ENCODE measurements around the gene FRAS1. TPM values are rescaled to one million over a fixed set of nuclear protein-coding genes. Genes with fewer than 3 reads are reported as not detected.

The FRAS1 gene
- total and polyA plus RNA-seq, 2 of the 8 experiments (the other 6 are each of a cell fraction or from before 2014, with no cell fraction given): 38.5 to 109 TPM

GRCh38 chr4:78482281-78482680 lies 425.2 kb downstream of the FRAS1 start:
- Histone ChIP-seq H3K4me1 (replicated peaks in 1 of 4; ENCODE audit: control insufficient read depth in 3 of 4, insufficient read depth in 4 of 4, low read length in 3 of 4) (no peaks in the 10 kb centered on the region), H4K20me1 (replicated peaks in 1 of 2; ENCODE audit: control insufficient read depth in 1 of 2, insufficient read depth in 2 of 2, low read length in 2 of 2) (no peaks in the 10 kb centered on the region), H3K9me3 (ENCODE audit: insufficient read depth in 2 of 2, low read depth in 1 of 2, low read length in 1 of 2) (no peaks in the 10 kb centered on the region), H2AK5ac (ENCODE audit: low read depth, low read length) (no peak overlapping the region), H2BK20ac (ENCODE audit: low read length) (no peak overlapping the region), H2BK15ac (ENCODE audit: low read length) (no peak overlapping the region), H3K14ac (ENCODE audit: insufficient read length) (no peak overlapping the region), H3K4me2 (ENCODE audit: insufficient read depth in 1 of 2, low read depth in 2 of 2, low read length in 2 of 2) (no peak overlapping the region), H2BK5ac (ENCODE audit: low read depth, low read length) (no peak overlapping the region), H2BK12ac (ENCODE audit: low read depth, low read length) (no peak overlapping the region), H2BK120ac (replicated peaks; ENCODE audit: low read depth, low read length) (no peak overlapping the region), H3K36me3 (ENCODE audit: control insufficient read depth in 2 of 4, insufficient read depth in 4 of 4, low read length in 3 of 4) (peaks cover 12 to 70% (median 53%) of the 10 kb centered on the region in 4 experiments), H3K23me2 (ENCODE audit: low read depth, low read length) (no peaks in the 10 kb centered on the region), H3K4me3 (ENCODE audit: extremely low read depth in 1 of 4, insufficient read depth in 2 of 4, low read depth in 3 of 4, low read length in 4 of 4) (no peak overlapping the region), H3K56ac (replicated peaks; ENCODE audit: insufficient read length, low read depth, low read length) (no peak overlapping the region), H4K8ac (ENCODE audit: extremely low read depth, insufficient read depth, low read length) (no peak overlapping the region), H3K79me2 (ENCODE audit: control insufficient read depth in 1 of 2, insufficient read depth in 2 of 2, low read length in 2 of 2) (no peaks in the 10 kb centered on the region), H3K27me3 (replicated peaks in 1 of 4; ENCODE audit: control insufficient read depth in 3 of 4, extremely low read depth in 1 of 4, insufficient read depth in 3 of 4, low read length in 3 of 4) (peaks cover 0 to 3% (median 0%) of the 10 kb centered on the region in 4 experiments; a peak in 1 of 7 replicates), H3K23ac (ENCODE audit: insufficient read length) (no peak overlapping the region), H4K91ac (replicated peaks; ENCODE audit: insufficient read length, low read length) (no peak overlapping the region), H3K79me1 (ENCODE audit: low read depth, low read length) (no peaks in the 10 kb centered on the region), H2AFZ (ENCODE audit: low read length) (no peak overlapping the region), H3K18ac (ENCODE audit: extremely low read depth, low read length) (no peak overlapping the region), H3K4ac (replicated peaks; ENCODE audit: insufficient read length, low read depth, low read length) (no peak overlapping the region), H3K27ac (ENCODE audit: low read depth, low read length) (no peak overlapping the region), H4K5ac (ENCODE audit: insufficient read length, low read depth, low read length) (no peak overlapping the region), H3K9ac (replicated peaks in 1 of 4; ENCODE audit: extremely low read depth in 1 of 4, low read depth in 3 of 4, low read length in 3 of 4) (no peak overlapping the region)
- ChIA-PET POLR2A (ENCODE audit: partially characterized antibody) (interaction anchor here (1.6 kb wide), 1 partner anchor 10 kb away, joined by 3 read pairs; no protein-coding TSS in a partner anchor), CTCF (ENCODE audit: partially characterized antibody) (no interaction called here)
- 92% methylated on average over 4 of the region's 4 CpGs; no CpG with 5 or more reads in 1 of the 2 experiments for WGBS, 2 experiments (ENCODE audit: extremely low coverage in 1 of 2, insufficient coverage in 1 of 2, insufficient read length in 1 of 2, insufficient replicate concordance in 2 of 2, low coverage in 1 of 2, low lambda C conversion rate in 2 of 2, missing lambda C conversion rate in 1 of 2)
- TF ChIP-seq CTBP2 (IDR thresholded peaks at IDR 0.05; ENCODE audit: borderline replicate concordance, insufficient read depth, insufficient read length, low read length) (no peak), TAF7 (optimal IDR thresholded peaks at IDR 0.05; ENCODE audit: borderline replicate concordance, low read depth, low read length) (no peak), POLR2AphosphoS5 (IDR thresholded peaks at IDR 0.05; ENCODE audit: low read depth, low read length) (no peak), SP2 (IDR thresholded peaks at IDR 0.05; ENCODE audit: low read length) (no peak), SIX5 (IDR thresholded peaks at IDR 0.05; ENCODE audit: low read depth, low read length) (no peak), KDM1A (IDR thresholded peaks at IDR 0.05; ENCODE audit: borderline replicate concordance, low read length) (no peak), TCF12 (IDR thresholded peaks at IDR 0.05; ENCODE audit: low read depth, low read length) (no peak), RBBP5 (IDR thresholded peaks at IDR 0.05; ENCODE audit: borderline replicate concordance, low read depth, low read length) (no peak), TEAD4 (IDR thresholded peaks at IDR 0.05; ENCODE audit: low read depth, low read length) (no peak), BACH1 (IDR thresholded peaks at IDR 0.05; ENCODE audit: low read length) (no peak), SAP30 (IDR thresholded peaks at IDR 0.05; ENCODE audit: insufficient read depth, insufficient replicate concordance, low read length) (no peak), KDM5A (IDR thresholded peaks at IDR 0.05; ENCODE audit: low read length) (no peak)
- no peak for FAIRE-seq
- no peak for DNase-seq (ENCODE audit: low read depth in 1 of 2, low spot score in 2 of 2)

Measured in H1 (cell line).